Astrocyte (in vitro differentiated cells and primary cell): ENCODE data around the gene SGCD.

ENCODE experiments used
- EZH2 ChIP-seq: IDR thresholded peaks from 2 replicates; pipeline ENCODE4 v1.6.1; 2012; ENCODE audit warnings: mild to moderate bottlenecking, low read length, inconsistent platforms; ENCODE audit not compliant: insufficient read depth
- TF ChIP-seq, protein P1 (sequence below): IDR thresholded peaks from 2 replicates; pipeline ENCODE4 v1.5.1; 2011; ENCODE audit warnings: low read depth, mild to moderate bottlenecking, inconsistent platforms, low read length, moderate library complexity; ENCODE audit not compliant: insufficient read depth

GRCh38 chr5:156528673-156529072, 201.7 kb downstream of the SGCD start:
- TF ChIP-seq, protein P1, sequence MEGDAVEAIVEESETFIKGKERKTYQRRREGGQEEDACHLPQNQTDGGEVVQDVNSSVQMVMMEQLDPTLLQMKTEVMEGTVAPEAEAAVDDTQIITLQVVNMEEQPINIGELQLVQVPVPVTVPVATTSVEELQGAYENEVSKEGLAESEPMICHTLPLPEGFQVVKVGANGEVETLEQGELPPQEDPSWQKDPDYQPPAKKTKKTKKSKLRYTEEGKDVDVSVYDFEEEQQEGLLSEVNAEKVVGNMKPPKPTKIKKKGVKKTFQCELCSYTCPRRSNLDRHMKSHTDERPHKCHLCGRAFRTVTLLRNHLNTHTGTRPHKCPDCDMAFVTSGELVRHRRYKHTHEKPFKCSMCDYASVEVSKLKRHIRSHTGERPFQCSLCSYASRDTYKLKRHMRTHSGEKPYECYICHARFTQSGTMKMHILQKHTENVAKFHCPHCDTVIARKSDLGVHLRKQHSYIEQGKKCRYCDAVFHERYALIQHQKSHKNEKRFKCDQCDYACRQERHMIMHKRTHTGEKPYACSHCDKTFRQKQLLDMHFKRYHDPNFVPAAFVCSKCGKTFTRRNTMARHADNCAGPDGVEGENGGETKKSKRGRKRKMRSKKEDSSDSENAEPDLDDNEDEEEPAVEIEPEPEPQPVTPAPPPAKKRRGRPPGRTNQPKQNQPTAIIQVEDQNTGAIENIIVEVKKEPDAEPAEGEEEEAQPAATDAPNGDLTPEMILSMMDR: no peak
- no peak for TF ChIP-seq EZH2
